Measurements from ENCODE around the gene NACAD. TPM values are rescaled to one million over a fixed set of nuclear protein-coding genes. Genes with fewer than 3 reads are reported as not detected.

The NACAD gene
- total RNA-seq, 1 experiment from 2014 or later, result 3.2 TPM

DNA sequence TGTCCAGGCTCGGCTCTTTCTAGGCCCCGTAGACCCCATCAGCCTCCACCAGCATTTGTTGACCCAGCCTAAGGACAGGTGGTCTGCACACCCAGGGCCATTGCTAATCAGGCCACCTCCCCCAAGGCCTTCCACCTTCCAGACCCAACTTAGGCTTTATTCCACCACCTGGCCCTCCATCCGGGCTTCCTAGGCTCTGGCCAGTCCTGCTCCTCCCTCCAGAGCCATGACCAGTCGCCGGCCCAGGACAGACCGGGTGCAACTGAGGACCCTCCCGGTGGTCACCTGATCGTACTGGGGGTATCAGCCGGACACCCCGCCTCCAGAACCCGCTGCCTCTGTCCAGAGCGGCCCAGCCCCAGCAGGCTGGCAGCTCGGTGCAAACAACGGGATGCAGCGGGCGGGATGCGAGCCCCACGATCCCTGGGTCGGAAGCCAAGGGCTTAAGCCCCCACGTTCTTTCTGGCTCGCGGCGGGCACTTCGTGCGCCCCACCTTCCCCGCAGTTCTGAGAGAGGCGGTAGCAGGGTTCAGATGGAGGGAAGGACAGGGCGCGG lies 545 bp downstream of the NACAD start:
- DNase-seq (ENCODE audit: low read depth), result no peak

DNA sequence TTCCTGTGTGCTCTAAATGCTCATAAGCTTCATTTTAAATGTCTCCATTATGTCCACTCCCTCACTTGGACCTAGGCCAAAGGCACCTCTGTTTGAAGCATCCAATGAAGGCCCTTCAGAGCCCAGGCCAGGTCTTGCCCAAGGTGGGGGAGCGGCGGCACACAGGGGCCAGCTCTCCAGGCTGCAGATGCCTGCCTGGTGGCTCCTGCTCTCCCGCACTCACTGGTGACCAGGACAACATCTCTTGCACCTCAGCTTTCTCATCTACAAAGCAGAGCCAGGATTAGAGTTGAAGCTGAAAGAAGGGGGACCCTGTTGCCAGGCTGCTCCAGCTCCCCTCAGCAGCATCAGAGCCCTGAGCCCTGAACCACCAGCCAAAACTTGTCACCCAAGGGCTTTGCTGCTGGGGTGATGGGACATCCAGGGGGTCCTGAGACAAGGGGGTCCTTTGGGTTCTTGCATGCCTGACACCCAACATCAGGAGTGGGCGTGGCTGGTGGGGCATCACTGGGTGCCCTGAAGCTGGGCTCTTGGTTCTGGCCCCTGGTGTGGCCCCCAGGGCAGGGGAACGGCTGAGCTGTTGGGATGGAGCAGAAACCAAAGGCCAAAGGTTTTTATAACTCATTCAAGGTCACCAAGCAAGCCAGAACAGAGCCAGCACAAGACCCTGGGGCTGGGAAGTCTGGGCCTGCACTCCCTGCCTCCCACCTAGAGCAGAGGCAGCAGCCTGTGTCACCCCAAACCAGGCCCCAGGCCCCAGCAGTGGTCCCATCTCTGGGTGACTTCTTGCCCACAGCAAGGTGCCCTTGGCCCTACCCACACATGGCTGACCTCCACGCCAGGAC lies 1.2 kb downstream of the NACAD start:
- no peak for DNase-seq (ENCODE audit: low read depth)

DNA sequence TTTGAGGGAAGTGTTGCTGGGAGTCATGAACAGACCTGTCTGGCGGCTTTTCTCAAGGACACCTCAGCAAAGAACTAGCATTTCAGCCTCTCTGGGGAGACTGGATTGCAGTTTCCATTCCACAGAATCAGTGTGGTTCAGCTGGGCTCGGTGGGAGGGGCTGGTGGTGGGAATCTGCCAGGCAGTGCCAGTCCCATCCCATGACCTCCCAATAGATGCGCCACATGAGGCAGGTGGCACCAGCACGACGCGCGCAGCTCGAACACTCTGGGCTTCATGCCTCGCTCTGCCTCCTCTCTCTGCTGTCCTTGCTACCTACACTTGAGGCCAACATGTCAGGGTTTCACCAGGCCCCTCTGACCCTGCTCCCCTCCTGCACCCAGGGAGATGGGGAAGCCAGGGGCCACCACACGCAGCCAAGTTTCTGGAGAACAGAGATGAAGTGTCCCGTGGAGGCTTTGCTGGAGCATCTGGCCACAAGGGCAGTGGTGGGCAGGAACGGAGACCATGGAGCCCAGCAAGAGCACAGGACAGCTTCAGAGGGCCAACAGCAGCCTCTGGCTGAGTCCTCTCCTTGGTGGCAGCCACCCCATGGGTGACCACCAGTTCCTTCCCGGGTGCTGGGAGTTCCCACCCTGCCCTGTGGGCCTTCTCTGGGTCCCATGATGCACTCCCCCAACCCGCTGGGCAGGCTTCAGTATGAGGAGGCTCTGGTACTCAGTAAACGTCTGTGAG lies 2.3 kb downstream of the NACAD start:
- no peak for DNase-seq (ENCODE audit: low read depth)

DNA sequence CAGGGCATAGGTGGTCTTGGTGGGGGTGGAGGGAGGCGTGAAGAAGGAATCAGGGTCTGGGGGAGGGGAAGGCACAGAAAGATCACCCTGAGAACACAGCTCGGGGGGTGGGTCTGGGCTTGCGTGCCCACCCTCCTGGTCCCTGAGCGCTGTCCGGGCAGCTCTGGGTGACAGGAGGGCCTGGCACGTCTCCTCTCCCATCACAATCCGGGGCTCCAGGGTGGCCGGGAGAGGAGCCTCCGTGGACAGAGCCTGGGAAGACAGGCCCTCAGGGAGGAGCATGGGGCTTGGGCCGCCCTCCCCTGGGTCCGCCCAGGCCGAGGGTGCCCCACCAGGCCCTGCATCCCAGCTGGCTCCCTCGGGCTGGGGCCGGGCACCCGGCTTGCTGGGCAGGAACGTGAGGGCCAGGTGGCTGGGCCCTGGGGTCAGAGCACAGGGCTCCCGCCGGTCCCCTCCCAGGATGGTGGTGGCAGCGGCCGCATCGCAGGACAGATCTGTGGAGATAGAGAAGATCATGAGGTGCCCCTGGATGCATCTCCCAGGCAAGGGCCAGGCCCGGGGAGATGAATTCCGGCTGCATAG lies 3.1 kb downstream of the NACAD start:
- DNase-seq (ENCODE audit: low read depth), result no peak

DNA sequence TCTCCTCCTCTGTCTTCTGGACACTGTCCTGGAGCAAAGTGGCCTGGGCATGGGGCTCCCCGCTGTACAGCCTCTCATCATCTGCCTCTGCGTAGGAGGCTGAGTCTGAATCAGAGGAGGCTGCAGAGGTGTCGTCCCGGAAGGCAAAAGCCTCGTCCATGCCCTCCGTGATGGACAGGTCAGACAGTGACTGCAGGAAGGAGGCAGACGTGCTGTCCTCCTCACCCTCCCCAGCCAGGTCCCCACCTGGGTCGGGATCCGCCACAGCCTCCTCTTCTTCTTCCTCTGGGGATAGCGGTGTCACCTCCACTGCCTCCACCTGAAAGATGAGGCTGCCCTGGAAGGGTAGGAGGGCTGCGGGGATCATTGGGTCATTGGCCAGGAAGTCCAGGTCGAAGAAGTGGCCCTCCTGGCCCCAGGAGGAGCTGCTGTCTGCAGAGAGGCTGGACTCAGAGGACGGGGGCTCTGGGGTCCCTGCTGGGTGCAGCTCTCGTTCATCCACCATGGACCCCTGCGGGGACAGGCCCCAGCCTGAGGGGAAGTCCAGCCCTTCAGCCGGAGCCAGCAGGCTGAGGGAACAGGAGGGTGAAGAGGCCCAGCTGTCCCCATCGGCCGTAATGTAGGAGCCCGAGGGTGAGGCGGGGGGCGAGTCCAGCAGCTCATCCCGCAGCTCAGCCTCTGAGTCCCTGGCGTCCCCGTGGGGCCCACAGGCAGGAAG lies 3.7 kb downstream of the NACAD start:
- no peak for DNase-seq (ENCODE audit: low read depth)

DNA sequence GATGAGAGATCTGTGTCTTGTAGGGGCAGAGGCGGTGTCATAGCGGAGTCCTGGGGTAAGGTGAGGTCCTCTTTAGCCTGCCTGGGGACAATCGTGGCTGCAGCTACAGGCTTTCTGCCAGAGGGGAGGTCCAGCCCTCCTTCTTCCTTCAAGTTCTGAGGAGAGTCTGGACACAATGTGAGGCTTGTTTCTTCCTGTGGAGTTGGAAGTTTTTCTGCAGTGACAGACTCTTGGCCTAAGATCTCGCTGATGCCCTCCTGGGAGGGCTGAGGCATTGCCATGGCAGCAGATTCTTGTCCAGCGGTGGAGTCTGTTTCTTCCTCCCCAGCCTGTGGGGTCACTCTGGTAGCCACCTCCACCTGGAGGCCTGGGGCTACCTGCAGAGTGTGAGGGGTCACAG lies 4.4 kb downstream of the NACAD start:
- DNase-seq (ENCODE audit: low read depth), result no peak

DNA sequence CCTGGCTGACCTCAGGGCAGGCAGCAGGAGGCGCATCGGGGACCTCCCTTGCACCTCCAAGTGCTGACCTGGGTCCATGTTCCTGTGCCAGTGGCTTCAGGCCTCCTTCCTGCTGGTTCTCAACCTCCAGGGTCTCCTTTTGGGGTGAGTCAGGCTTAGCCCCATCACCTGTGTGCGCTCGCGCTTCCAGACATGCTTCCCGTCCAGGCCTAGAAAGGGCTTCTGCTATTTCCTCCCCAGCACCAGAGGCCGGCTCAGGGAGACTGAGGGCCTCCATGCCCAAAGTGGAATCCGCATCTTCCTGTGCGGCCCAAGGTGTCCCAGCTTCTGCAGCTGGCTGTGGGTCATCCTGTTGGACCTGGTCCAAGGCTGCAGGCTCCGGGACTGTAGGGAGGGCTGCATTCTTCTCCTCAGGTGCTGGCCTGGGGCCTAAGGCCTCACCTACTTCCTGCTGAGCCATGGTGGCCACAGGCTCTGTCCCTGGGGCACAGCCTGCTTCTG lies 5.9 kb downstream of the NACAD start:
- DNase-seq (ENCODE audit: low read depth), result peak; percentile 32

DNA sequence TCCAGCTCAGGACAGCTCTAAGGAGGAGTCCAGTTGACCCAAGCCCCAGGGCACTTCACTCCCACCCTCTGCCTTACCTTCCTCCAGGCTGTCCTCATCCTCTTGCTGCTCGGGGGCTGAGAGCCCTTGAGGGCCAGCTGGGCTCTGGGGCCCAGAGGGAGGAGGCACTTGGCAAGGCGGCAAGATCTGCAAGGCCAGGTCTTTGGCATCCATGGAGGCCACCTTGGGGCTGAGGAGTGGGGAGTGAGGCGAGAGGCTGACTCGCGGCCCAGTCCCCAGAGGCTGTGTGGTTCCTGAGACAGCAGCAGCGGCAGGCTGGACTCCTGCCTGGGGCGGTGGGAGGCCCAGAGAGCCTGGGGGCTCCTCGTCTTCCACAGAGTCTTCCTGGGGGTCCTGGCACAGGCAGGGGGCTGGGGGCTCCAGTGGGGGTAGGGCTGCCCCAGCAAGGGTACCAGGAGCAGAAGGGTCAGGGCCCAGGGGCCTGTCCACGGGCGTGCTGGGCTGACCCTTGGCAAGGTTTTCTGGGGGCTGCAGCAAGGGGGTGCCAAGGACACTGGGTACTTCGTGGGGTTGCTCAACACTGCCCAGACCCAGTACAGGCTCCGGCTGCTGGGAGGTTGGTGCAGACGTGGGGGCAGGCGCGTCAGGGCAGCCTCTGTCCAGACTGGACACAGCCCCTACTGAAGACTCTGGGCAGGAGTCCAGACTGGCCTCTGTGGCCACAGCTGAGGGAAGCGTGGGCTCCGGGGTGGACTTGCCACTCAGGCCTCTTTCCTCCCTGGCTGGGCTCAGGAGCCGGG lies 6.5 kb downstream of the NACAD start:
- peak; percentile 48 for DNase-seq (ENCODE audit: low read depth)

DNA sequence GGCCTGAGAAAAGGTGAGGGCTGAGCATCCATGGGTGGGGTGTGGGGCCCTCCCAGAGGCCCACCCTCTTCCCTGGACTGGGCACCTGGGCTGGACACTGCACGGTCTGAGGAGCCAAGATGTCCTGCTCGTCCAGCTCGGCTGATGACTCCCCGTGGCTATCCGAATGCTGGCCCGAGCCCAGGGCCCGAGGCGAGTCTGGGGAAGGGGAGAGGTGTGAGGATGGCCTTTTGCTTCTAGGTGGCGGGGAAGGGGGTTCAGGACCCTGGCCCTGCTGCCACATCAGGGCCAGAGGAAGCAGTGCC lies 7.1 kb downstream of the NACAD start:
- no peak for DNase-seq (ENCODE audit: low read depth)

DNA sequence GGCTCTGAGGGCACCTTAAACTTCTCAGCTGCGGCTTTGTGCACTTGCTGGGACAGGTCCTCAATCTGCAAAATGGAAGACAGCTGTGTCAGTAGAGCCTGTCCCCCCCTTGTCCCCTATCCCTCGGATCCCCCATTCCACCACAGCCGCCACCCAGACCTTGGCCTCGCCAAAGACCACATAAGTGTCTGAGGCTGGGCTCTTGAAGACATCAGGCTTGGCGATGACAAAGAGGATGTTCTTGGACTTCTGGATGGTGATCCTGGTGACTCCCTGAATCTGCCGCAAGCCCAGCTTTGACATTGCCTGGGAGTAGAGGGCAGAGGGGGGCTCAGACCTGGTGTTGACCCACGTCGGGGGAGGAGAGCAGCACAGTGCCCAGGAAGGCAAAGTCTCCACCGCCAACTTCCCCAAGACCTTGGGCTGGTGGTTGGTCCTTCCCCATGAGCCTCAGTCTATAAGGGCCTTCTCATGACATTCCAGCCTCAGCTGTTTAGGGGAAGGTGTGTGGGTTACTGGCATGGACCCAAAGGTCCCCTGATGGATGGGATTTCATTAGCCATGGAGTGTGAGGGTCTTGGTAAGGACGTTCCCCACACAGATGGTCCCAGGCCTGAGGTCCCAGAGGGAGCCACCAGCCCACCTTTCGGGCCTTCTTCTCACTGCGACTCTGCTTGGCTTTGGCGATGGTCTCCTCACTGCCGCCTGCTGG lies 7.7 kb downstream of the NACAD start:
- no peak for DNase-seq (ENCODE audit: low read depth)

DNA sequence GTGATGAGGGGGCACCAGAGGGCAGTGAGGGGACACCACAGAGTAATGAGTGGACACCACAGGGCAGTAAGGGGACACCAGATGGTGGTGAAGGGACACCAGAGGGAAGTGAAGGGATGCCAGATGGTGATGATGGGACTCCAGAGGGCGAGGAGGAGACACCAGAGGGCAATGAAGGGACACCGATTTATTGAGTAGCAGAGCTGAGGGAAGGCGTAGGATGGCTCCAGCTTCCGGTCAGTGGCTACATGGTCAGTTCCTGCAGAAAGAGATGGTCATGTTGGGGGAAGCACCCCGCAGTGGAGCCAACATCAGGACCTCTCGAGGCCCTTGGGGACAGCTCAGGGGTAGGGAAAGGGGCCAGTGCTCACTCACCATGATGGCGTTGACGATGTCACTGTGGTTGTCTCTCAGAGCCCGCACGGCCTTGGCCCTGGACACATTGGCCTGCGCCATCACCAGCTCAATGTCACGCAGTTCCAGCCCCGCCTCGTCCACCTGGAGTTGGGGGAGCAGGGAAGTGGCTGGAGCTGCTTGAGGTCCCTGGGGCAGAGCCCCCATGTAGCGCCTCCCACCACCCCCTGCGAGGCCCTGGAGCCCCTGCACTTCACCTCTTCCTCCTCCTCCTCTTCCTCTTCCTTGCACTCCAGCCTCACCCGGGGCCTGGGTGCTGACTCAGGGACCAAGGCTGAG lies 8.4 kb downstream of the NACAD start:
- peak; percentile 32 for DNase-seq (ENCODE audit: low read depth)

DNA sequence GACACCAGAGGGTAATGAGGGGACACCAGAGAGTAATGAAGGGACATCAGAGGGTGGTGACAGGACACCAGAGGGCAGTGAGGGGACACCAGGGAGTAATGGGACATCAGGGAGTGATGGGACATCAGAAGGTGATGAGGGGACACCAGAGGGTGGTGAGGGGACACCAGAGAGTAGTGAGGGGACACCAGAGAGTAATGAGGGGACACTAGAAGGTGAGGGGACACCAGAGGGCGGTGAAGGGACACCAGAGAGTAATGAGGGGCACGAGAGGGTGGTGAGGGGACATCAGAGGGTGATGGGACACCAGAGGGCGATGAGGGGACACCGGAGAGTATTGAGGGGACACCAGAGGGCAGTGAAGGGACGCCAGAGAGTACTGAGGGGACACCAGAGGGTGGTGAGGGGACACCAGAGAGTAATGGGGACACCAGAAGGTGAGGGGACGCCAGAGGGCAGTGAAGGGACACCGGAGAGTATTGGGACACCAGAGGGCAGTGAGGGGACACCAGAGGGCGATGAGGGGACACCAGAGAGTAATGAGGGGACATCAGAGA lies 10.6 kb downstream of the NACAD start:
- no peak for DNase-seq (ENCODE audit: low read depth)

DNA sequence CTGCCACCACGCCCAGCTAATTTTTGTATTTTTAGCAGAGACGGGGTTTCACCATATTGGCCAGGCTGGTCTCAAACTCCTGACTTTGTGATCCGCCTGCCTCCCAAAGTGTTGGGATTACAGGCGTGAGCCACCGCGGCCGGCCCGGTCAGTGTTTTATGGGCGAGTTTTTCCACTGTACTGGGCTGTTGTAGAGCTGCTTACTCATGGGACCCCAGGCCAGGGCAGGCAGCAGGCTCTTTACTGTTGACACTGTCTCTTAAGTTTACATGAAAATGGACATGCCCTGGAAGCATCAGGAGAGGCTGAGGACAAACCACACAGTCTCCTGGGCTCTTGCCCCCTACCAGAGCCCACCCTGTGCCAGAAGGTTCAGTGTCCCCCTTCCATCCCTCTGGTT lies 11.2 kb downstream of the NACAD start:
- no peak for DNase-seq (ENCODE audit: low read depth)

DNA sequence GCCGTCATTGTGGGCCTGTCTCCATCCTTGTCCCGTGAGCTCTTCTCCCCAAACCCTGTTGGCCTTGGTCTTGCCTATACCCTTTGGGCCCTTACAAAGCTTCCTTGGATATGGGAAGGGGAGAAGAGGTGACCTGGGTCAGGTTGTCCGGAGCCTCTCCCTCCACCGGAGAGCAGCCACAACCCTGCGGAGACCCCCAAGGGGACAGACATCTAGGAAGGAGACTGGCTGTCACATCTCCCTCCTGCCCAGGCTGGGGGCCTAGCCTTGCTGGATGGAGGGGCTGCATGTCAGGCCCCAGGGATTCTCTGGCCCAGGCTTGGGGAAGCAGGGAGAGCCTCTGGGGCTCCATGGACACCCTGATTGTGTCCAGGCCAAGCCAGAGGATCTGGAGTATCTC lies 11.8 kb downstream of the NACAD start:
- DNase-seq (ENCODE audit: low read depth), result no peak

DNA sequence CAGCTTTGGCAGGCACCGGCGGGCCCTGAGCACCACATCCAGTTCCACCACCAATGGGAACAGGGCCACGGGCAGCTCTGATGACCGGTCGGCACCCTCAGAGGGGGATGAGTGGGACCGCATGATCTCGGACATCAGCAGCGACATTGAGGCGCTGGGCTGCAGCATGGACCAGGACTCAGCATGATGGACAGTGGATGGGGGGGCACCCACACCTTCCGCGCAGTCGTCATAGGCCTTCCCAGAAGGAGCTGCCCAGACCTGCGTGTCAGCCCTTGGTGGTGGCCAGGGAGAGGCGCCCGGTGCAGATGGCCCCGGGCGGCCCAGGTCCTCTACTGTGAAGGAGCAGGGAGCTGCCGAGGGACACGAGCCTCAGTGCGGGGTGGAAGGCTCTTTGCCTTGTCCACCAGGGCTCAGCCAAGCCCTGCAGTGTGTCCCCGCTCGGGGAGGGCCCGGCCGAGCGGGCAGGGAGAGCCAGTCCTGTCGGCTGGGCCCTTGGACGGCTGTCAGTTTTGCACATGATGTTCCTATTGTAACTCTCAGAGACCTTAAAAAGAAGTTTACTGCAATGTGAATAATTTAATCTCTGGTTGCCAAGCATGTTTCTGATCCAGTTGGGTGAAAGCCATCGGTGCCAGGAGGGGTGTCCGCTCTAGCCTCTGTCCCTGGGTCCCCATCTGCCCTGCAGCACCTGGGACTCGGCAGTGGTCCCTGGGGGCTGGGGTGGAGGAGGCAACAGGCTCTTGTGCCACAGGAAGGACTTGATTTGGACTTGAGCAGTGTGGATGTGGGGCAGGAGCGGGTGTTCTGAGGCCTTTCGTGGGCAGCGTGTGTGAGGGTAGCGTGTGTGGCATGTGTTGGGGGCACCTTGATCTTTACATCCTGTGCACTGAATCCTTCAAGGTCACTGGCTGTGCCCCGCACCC lies 12.6 kb downstream of the NACAD start:
- no peak for DNase-seq (ENCODE audit: low read depth)

DNA sequence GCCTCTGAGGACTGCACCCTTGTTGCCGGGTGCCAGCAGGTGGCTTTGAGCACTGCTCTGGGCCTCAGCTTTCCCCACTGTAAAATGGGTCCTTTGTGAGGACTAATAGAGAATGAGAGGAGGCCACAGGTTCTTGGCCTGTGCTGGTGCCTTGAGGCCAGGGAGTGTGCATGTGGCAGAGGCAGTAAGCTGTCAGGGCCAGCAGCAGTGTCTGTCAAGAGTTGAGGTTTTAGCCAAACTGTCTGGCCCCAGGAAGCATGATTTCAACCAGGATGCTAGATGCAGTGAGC lies 13.5 kb downstream of the NACAD start:
- no peak for DNase-seq (ENCODE audit: low read depth)

DNA sequence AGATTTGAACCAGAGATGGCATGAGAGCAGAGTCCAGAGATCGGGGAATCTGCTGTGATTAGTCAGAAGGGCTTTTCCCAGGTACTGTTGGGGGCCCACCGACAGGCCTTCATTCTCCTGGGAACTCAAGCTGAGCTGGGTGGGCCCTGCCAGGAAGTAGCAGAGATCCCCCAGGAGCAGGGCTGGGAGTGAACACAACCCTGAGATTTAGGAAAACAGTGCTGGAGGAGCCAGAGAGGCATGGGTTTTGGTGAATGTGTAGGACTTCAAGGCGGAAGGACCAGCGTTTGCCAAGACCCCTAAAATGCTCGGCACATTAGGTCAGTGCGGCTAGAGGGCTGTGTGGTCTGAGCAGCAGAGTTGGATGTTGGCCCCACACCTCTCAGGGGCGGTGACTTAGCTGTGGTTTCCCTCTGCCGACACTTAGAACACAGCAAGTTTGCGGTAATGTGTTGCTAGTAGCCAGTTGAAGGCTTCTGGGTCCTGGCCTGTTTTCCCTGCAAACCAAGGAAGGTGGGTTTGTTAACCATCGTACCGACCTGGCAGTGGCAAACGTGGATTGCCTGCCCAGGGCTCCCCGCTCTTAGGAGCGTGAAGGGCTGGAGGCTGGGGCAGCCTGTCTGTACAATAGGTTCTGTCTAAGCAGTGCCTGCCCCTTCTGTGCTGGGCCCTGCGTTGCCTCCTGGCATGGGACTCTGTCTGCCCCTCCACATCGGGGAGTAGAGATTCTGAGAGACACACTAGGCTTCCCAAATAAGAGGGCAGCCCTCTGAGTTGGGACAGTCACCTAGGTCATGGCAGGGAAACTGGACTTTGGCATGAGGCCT lies 14.0 kb downstream of the NACAD start:
- no peak for DNase-seq (ENCODE audit: low read depth)
